Germinal center (tissue), 1 donor: ENCODE results near the gene PHACTR1.

Experiments used
- DNase-seq: peaks from one replicate; pipeline ENCODE4 v3.0.0; 2012; ENCODE audit warnings: mixed read lengths, low spot score

Gene PHACTR1

GRCh38 chr6:13267142-13267651 is 550.6 kb downstream of the PHACTR1 start:
- no peak for DNase-seq

- no peak for DNase-seq
Observed at GRCh38 chr6:13268913-13269518, 552.4 kb downstream of the PHACTR1 start.

GRCh38 chr6:13272131-13273046 is 555.8 kb downstream of the PHACTR1 start:
- DNase-seq, result peak; percentile 70

GRCh38 chr6:13273202-13273930 is 556.8 kb downstream of the PHACTR1 start:
- no peak for DNase-seq

GRCh38 chr6:13273931-13274706 is 557.6 kb downstream of the PHACTR1 start:
- peak; percentile 41 for DNase-seq

GRCh38 chr6:13274707-13275434 is 558.3 kb downstream of the PHACTR1 start:
- no peak for DNase-seq

- no peak for DNase-seq
Observed at GRCh38 chr6:13275435-13275989, 558.9 kb downstream of the PHACTR1 start.

GRCh38 chr6:13277231-13277630 is 560.7 kb downstream of the PHACTR1 start:
- no peak for DNase-seq

- peak; percentile 49 for DNase-seq
Observed at GRCh38 chr6:13278164-13278563, 561.6 kb downstream of the PHACTR1 start.

GRCh38 chr6:13278991-13279390 is 562.4 kb downstream of the PHACTR1 start:
- no peak for DNase-seq

- DNase-seq, result no peak
Observed at GRCh38 chr6:13280254-13280653, 563.7 kb downstream of the PHACTR1 start.

GRCh38 chr6:13281686-13282085 is 565.1 kb downstream of the PHACTR1 start:
- DNase-seq, result no peak

GRCh38 chr6:13282393-13283069 is 566.0 kb downstream of the PHACTR1 start:
- no peak for DNase-seq

GRCh38 chr6:13283331-13283730 is 566.8 kb downstream of the PHACTR1 start:
- DNase-seq, result no peak

- DNase-seq, result no peak
Observed at GRCh38 chr6:13284646-13285045, 568.1 kb downstream of the PHACTR1 start.

- DNase-seq, result no peak
Observed at GRCh38 chr6:13285705-13286104, 569.1 kb downstream of the PHACTR1 start.

- DNase-seq, result no peak
Observed at GRCh38 chr6:13286181-13286580, 569.6 kb downstream of the PHACTR1 start.

- no peak for DNase-seq
Observed at GRCh38 chr6:13287104-13287503, 570.5 kb downstream of the PHACTR1 start.

- no peak for DNase-seq
Observed at GRCh38 chr6:13288481-13288880, 571.9 kb downstream of the PHACTR1 start.

GRCh38 chr6:13288969-13289391 is 572.4 kb downstream of the PHACTR1 start:
- DNase-seq, result no peak
